ENCODE results near the gene LIPG.

GRCh38 chr18:49630246-49630699, 68.4 kb downstream of the LIPG start:
- no peak for TF ChIP-seq CTCF (conservative IDR thresholded peaks at IDR 0.05; ENCODE audit: low read length)
- TF ChIP-seq EZH2phosphoT487 (IDR thresholded peaks at IDR 0.05; ENCODE audit: borderline replicate concordance, low read depth, low read length): no peak
